ENCODE measurements around the gene STEAP1.

The STEAP1 gene

DNA sequence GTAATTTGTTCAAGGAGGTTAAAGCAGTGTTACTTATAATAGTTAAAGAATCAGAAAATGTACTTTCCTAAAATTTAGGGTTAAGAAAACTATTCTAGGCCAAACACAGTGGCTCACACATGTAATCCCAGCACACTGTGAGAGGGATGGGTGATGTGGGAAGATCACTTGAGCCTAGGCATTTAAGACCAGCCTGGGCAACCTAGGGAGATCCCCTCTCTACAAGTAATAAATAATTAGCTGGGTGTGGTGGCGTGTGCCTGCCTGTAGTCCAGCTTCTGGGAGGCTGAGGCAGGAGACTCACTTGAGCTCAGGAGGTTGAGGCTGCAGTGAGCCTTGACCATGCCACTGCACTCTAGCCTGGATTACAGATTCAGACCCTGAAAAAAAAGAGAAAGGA, 53.7 kb downstream of the STEAP1 start:
- DNase-seq (ENCODE audit: low read depth): no peak
- TF ChIP-seq, protein P1, sequence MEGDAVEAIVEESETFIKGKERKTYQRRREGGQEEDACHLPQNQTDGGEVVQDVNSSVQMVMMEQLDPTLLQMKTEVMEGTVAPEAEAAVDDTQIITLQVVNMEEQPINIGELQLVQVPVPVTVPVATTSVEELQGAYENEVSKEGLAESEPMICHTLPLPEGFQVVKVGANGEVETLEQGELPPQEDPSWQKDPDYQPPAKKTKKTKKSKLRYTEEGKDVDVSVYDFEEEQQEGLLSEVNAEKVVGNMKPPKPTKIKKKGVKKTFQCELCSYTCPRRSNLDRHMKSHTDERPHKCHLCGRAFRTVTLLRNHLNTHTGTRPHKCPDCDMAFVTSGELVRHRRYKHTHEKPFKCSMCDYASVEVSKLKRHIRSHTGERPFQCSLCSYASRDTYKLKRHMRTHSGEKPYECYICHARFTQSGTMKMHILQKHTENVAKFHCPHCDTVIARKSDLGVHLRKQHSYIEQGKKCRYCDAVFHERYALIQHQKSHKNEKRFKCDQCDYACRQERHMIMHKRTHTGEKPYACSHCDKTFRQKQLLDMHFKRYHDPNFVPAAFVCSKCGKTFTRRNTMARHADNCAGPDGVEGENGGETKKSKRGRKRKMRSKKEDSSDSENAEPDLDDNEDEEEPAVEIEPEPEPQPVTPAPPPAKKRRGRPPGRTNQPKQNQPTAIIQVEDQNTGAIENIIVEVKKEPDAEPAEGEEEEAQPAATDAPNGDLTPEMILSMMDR (IDR thresholded peaks at IDR 0.05; ENCODE audit: control insufficient read depth, insufficient read depth, low read depth, low read length, missing control alignments): no peak
- no peak overlapping the region for H3K4me3 ChIP-seq (ENCODE audit: control insufficient read depth, low read depth, low read length)

DNA sequence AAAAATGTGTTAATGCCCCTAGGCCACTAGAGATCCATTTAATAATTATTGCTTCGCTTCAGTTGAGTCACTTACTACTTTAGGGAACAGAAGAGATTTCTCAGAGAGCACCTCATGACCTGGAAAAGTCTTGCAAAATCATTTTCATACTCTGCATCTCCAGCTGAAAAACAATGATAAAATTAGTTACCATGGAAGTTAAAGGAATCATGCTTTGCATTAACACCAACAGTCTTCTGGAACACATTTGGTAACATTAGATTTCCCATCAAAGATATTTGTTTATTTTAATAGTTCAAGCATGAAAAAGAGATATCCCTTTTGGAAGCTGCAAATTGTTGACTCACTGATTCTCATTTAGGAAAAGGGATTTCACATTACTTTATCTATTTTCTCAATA, 55.5 kb downstream of the STEAP1 start:
- H3K4me3 ChIP-seq (ENCODE audit: control insufficient read depth, low read depth, low read length): no peak overlapping the region
- TF ChIP-seq, protein P1 (IDR thresholded peaks at IDR 0.05; ENCODE audit: control insufficient read depth, insufficient read depth, low read depth, low read length, missing control alignments): no peak
- DNase-seq (ENCODE audit: low read depth): no peak

DNA sequence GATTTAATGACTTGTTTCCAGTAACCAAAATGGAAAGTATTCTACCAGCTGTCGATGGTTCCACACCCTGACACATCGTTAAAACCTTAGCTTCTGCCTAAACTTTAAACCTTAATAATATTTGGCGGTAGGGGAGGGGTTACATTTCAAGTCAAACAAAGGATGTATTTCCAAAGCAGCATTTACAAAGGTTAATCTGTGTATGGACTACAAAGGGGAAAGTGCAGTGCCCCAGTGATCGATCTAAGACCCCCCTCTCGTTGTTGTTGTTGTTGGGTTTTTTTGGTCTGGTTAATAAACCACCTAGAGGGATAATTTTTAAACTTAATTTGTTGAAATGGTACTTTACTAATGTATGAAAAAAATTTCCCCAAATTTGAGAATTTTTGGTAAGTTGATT, 56.2 kb downstream of the STEAP1 start:
- no peak for DNase-seq (ENCODE audit: low read depth)
- no peak overlapping the region for H3K4me3 ChIP-seq (ENCODE audit: control insufficient read depth, low read depth, low read length)
- TF ChIP-seq, protein P1 (IDR thresholded peaks at IDR 0.05; ENCODE audit: control insufficient read depth, insufficient read depth, low read depth, low read length, missing control alignments): no peak

DNA sequence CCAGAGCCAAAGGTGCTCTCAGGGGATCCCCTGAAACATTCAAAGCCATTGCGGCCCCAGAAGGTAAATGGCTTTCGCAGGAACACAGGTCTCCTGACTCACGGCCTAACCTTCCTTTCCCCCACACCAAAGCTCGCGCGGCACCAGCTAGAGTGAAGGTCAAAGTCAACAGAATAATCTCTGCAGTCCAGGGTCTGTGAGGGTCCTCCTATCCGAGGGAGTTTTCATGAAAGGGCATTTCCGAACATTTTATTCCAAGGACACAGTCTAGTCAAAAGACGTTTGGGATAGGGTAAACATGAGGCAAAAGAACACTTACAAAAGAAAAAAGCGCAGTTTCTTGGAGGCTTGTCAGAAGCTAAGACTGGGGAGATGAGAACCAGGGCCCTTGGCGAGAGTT, 56.7 kb downstream of the STEAP1 start:
- TF ChIP-seq, protein P1 (IDR thresholded peaks at IDR 0.05; ENCODE audit: control insufficient read depth, insufficient read depth, low read depth, low read length, missing control alignments): no peak
- no peak for DNase-seq (ENCODE audit: low read depth)
- peak overlapping the region; percentile 71 for H3K4me3 ChIP-seq (ENCODE audit: control insufficient read depth, low read depth, low read length)

DNA sequence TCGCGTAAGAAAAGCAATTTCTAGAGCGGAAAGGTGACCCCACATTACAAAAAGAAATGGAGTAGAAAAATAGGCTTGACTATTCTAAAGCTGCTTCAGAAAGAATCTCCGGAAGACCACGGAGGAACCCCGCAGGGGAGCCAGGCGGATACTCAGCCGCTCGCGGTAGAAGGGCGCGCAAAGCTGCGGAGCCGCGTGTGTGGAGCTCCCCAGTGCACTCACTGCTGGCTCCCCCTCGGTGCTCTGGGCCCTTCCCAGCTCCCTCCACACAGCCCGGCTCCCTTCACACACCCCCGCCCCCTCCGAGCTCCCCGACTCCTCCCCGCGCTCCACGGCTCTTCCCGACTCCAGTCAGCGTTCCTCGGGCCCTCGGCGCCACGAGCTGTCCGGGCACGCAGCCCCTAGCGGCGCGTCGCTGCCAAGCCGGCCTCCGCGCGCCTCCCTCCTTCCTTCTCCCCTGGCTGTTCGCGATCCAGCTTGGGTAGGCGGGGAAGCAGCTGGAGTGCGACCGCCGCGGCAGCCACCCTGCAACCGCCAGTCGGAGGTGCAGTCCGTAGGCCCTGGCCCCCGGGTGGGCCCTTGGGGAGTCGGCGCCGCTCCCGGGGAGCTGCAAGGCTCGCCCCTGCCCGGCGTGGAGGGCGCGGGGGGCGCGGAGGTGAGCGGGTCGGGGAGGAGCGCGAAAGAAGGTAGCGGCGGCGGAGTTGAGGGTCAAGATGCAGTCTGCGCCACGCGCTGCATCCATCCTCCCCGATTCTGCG, 57.3 kb downstream of the STEAP1 start, which contains the start of gene STEAP2:
STEAP2 (plus strand) TSS at position 350 of the 758 bp plus-strand sequence. CDS start 13,343 bp downstream, outside the sequence.
- peak within 1 kb of the TSS; percentile 71 for H3K4me3 ChIP-seq (ENCODE audit: control insufficient read depth, low read depth, low read length)
- peak; percentile 73 for DNase-seq (ENCODE audit: low read depth)
- TF ChIP-seq, protein P1 (IDR thresholded peaks at IDR 0.05; ENCODE audit: control insufficient read depth, insufficient read depth, low read depth, low read length, missing control alignments): peak; percentile 63

DNA sequence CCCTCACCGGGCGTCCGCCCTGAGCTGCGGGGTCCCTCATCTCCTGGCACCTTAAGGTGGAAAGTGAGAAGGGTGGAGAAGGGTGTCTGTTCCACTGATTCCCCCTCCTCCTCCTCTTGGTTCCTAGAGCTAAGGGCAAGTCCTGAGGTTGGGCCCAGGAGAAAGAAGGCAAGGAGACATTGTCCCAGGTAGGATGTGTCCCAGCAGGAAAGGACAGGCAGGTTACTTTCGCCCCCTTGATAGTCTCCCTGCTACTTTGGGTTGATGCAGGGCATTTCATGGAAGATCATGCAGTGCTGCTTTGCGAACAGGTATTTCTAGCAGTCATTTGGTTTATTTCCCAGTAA, 57.9 kb downstream of the STEAP1 start:
- no peak for DNase-seq (ENCODE audit: low read depth)
- TF ChIP-seq, protein P1 (IDR thresholded peaks at IDR 0.05; ENCODE audit: control insufficient read depth, insufficient read depth, low read depth, low read length, missing control alignments): no peak
- peak overlapping the region; percentile 71 for H3K4me3 ChIP-seq (ENCODE audit: control insufficient read depth, low read depth, low read length)
